A673 (cell line): Measurements from ENCODE around the gene TSSC4. TPM values are rescaled to one million over a fixed set of nuclear protein-coding genes. Genes with fewer than 3 reads are reported as not detected.

Experiments
- BruUV-seq: library from RNA; stranded (reverse); fragments of 400-500 nt; replicated peaks from 2 replicates; lab custom pipeline; 2021; lab: Mats Ljungman, UMichigan
- CTCF ChIA-PET: fragments of 300-600 bp; sonication (Branson Sonifier 250); formaldehyde crosslinking; loops from one replicate; lab custom pipeline; 2022; ENCODE audit warnings: antibody characterized with exemption; lab: Charles Lee
- POLR2A ChIA-PET: fragments of 300-600 bp; sonication (Branson Sonifier 250); formaldehyde crosslinking; loops from one replicate; lab custom pipeline; 2022; ENCODE audit warnings: antibody characterized with exemption; ENCODE audit not compliant: low non-redundant PET; lab: Charles Lee
- DNase-seq: peaks from one replicate; pipeline ENCODE4 v3.0.0-alpha.2; 2015; ENCODE audit warnings: low spot score
- H3K27ac ChIP-seq: fragments of 200-600 bp; sonication (generic); 2 replicates; pipeline ENCODE4 v1.5.1; 2016; ENCODE audit warnings: mixed run types, low read depth, mild to moderate bottlenecking, mixed read lengths, antibody characterized with exemption, low read length; ENCODE audit not compliant: poor library complexity, severe bottlenecking
- H3K27me3 ChIP-seq: fragments of 200-600 bp; sonication (generic); replicated peaks from 2 replicates; pipeline ENCODE4 v1.6.1; 2017; ENCODE audit warnings: mixed run types, low read depth, mild to moderate bottlenecking, mixed read lengths, antibody characterized with exemption, low read length; ENCODE audit not compliant: insufficient read depth, poor library complexity
- H3K36me3 ChIP-seq: fragments of 200-600 bp; sonication (generic); 2 replicates; pipeline ENCODE4 v1.6.1; 2016; ENCODE audit warnings: mixed run types, mild to moderate bottlenecking, mixed read lengths, antibody characterized with exemption, low read length; ENCODE audit not compliant: insufficient read depth, poor library complexity, severe bottlenecking
- H3K4me1 ChIP-seq: fragments of 200-600 bp; sonication (generic); 2 replicates; pipeline ENCODE4 v1.6.1; 2017; ENCODE audit warnings: mixed run types, mild to moderate bottlenecking, mixed read lengths, antibody characterized with exemption, low read length; ENCODE audit not compliant: insufficient read depth, poor library complexity, severe bottlenecking
- H3K4me3 ChIP-seq: fragments of 200-600 bp; sonication (generic); 2 replicates; pipeline ENCODE4 v1.5.1; 2016; ENCODE audit warnings: low read depth, mixed run types, mild to moderate bottlenecking, mixed read lengths, low read length; ENCODE audit not compliant: poor library complexity, severe bottlenecking
- H3K9me3 ChIP-seq: fragments of 200-600 bp; sonication (generic); 2 replicates; pipeline ENCODE4 v1.6.1; 2016; ENCODE audit warnings: mixed run types, low read depth, mild to moderate bottlenecking, mixed read lengths, antibody characterized with exemption, low read length; ENCODE audit not compliant: poor library complexity, severe bottlenecking
- CTCF ChIP-seq: fragments of 300-800, 200-600 bp; sonication (generic); conservative IDR thresholded peaks from 2 replicates; pipeline ENCODE4 v1.5.1; 2017; ENCODE audit warnings: low read depth, mild to moderate bottlenecking, antibody characterized with exemption, low read length, moderate library complexity, mixed read lengths
- EZH2 ChIP-seq: fragments of 200-600 bp; sonication (generic); IDR thresholded peaks from 2 replicates; pipeline ENCODE4 v1.6.1; 2017; ENCODE audit warnings: borderline replicate concordance, low read depth, mild to moderate bottlenecking, mixed read lengths, antibody characterized with exemption, low read length; ENCODE audit not compliant: poor library complexity, severe bottlenecking
- intact Hi-C: fragments of 100-400 bp; cut with micrococcal nuclease; formaldehyde crosslinking; loops from one replicate; pipeline ENCODE4 v1.10.0; 2022; ENCODE audit not compliant: unreplicated experiment
- total RNA-seq: library from RNA; stranded (reverse); gene quantifications from 2 replicates; pipeline ENCODE4 v1.2.3, GENCODE V29; 2021

Gene TSSC4
- total RNA-seq, 1 experiment from 2014 or later: 46.8 TPM

DNA sequence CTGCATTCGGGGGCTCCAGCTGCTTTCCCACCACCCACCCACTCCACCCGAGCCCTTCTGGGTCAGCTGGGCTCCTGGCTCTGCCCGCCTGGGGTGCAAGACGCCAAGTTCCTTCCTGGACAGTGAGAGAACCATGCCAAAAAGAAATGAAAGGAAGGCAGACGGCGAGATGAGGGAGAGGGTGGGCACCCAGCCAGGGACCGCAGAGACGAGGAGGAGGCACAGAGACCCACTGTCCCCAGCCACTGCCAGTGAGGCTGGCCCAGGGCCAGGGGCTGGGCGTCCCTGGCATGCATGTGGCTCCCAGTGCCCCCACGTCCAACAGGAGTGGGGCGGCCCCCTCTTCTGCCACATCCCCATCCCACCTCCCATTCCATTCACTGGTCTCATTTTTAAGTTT lies 34.3 kb upstream of the TSSC4 start:
- TF ChIP-seq EZH2 (no peak), CTCF (no peak)
- Histone ChIP-seq H3K27me3 (no peaks in the 10 kb centered on the region), H3K36me3 (no peaks in the 10 kb centered on the region), H3K9me3 (no peaks in the 10 kb centered on the region), H3K4me3 (no peak overlapping the region), H3K27ac (no peak overlapping the region), H3K4me1 (no peaks in the 10 kb centered on the region)
- CTCF ChIA-PET: no interaction called here
- POLR2A ChIA-PET: interaction anchor here (0.6 kb wide), 1 partner anchor 59 kb away, joined by 4 read pairs; no protein-coding TSS in a partner anchor
- intact Hi-C loops: no loop called here
- BruUV-seq: no TSS peak
- DNase-seq: no peak

DNA sequence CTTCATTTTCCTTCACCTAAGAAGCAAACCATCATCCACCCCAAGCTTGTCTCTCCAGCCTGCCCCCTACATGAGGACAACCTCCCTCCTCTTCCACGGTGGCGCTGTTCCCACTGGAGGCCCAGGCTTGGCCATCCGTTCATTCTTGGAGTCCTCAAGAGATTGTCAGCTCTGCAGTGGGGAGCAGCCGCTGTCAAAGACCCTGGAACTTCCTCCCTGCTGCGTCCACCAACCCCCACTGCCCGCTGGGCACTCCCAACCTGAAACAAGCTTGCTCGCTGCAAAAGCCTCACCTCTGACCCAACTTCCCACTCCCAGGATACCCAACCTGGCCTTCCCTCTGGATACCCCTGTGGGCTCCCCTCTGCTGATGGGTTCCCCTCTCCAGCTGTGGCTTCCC lies 33.8 kb upstream of the TSSC4 start:
- CTCF ChIA-PET: no interaction called here
- BruUV-seq: no TSS peak

GRCh38 chr11:2367266-2368160 lies 33.0 kb upstream of the TSSC4 start:
- H3K27ac ChIP-seq: no peak overlapping the region
- TF ChIP-seq CTCF (no peak), EZH2 (no peak)
- no peaks in the 10 kb centered on the region for H3K27me3 ChIP-seq
- ChIA-PET POLR2A (no interaction called here), CTCF (interaction anchor here (0.5 kb wide), 1 partner anchor 63 kb away, joined by 3 read pairs; no protein-coding TSS in a partner anchor)
- H3K36me3 ChIP-seq: no peaks in the 10 kb centered on the region
- intact Hi-C loops: no loop called here
- BruUV-seq: no TSS peak
- no peak overlapping the region for H3K4me3 ChIP-seq
- no peaks in the 10 kb centered on the region for H3K9me3 ChIP-seq
- no peaks in the 10 kb centered on the region for H3K4me1 ChIP-seq
- no peak for DNase-seq

More for the DNA sequence above, 33.8 kb upstream of the TSSC4 start:
- H3K4me3 ChIP-seq: no peak overlapping the region
- TF ChIP-seq EZH2 (no peak), CTCF (no peak)
- intact Hi-C loops: no loop called here
- no peak overlapping the region for H3K27ac ChIP-seq
- H3K4me1 ChIP-seq: no peaks in the 10 kb centered on the region
- no peaks in the 10 kb centered on the region for H3K36me3 ChIP-seq
- DNase-seq: no peak
- H3K9me3 ChIP-seq: no peaks in the 10 kb centered on the region
- POLR2A ChIA-PET: no interaction called here
- no peaks in the 10 kb centered on the region for H3K27me3 ChIP-seq
